Esophagus squamous epithelium (tissue), 5 donors: Measurements from ENCODE around the gene SEMA5B. TPM values are rescaled to one million over a fixed set of nuclear protein-coding genes. Genes with fewer than 3 reads are reported as not detected.

ENCODE experiments used
- DNase-seq: peaks from one replicate; lab custom pipeline; 2025; lab: John Stamatoyannopoulos, UW
- H3K27ac ChIP-seq, 4 donors: fragments of 200-600 bp; sonication (generic); one replicate each; pipeline ENCODE4 v1.5.1; 2016 to 2019; ENCODE audit warnings: mild to moderate bottlenecking in 1 of 4
- H3K27me3 ChIP-seq, 4 donors: fragments of 200-600 bp; sonication (generic); 1 replicate in 3 of 4; 2 replicates in 1 of 4; pipeline versions ENCODE4 v1.5.1 to v1.6.0; 2017 to 2021; ENCODE audit warnings: antibody characterized with exemption in 1 of 4
- H3K36me3 ChIP-seq, 3 donors: fragments of 200-600 bp; sonication (generic); one replicate each; pipeline ENCODE4 v1.5.1; 2016 to 2019
- H3K4me1 ChIP-seq, 3 donors: fragments of 200-600 bp; sonication (generic); one replicate each; pipeline ENCODE4 v1.5.1; 2017 to 2019
- H3K4me3 ChIP-seq, 4 donors: fragments of 200-600 bp; sonication (generic); 1 replicate in 3 of 4; 2 replicates in 1 of 4; pipeline ENCODE4 v1.5.1; 2016 to 2019; ENCODE audit warnings: mild to moderate bottlenecking in 2 of 4, moderate library complexity in 1 of 4
- H3K9me3 ChIP-seq, 3 donors: fragments of 200-600 bp; sonication (generic); one replicate each; pipeline ENCODE4 v1.5.1; 2016 to 2019
- POLR2A ChIP-seq, 4 donors: fragments of 450-650 bp; IDR thresholded peaks; one replicate each; pipeline ENCODE4 v1.6.1; 2017; ENCODE audit warnings: antibody characterized with exemption in 4 of 4, mild to moderate bottlenecking in 4 of 4, moderate library complexity in 3 of 4
- WGBS, 2 donors: methylation state at CpG; one replicate each; pipeline ENCODE4 v1.1.5; 2018; 5-methylcytosine and 5-hydroxymethylcytosine counted together
- intact Hi-C: fragments of 100-400 bp; cut with DNase I; formaldehyde crosslinking; loops from one replicate; pipeline ENCODE4 v1.15.0; 2022
- total RNA-seq, 4 donors: library from RNA; depleted of rRNA; stranded (reverse); fragments of >200 nt; gene quantifications; one replicate each; pipeline ENCODE4 v1.1.0, GENCODE V29; 2016
- TF ChIP-seq, protein P1 (sequence below), 6 experiments: fragments of 450-650 bp in 4 of 6; fragments of 200-600 bp in 2 of 6; sonication (generic) in 2 of 6; IDR thresholded peaks; one replicate each; pipeline ENCODE4 v1.5.1; 2016 to 2019; ENCODE audit warnings: antibody characterized with exemption in 6 of 6, mild to moderate bottlenecking in 4 of 6, moderate library complexity in 4 of 6
- donor health status: DM: yes; HTN: yes; CAD: no.

Gene SEMA5B
- total RNA-seq, 4 donors from 2014 or later = 0.13 to 0.21 (median 0.19) TPM; not detected in 1

GRCh38 chr3:123060054-123060453, 32.5 kb upstream of the SEMA5B start:
- Histone ChIP-seq H3K4me3 (no peak overlapping the region), H3K27ac (no peak overlapping the region)
- TF ChIP-seq, protein P1, sequence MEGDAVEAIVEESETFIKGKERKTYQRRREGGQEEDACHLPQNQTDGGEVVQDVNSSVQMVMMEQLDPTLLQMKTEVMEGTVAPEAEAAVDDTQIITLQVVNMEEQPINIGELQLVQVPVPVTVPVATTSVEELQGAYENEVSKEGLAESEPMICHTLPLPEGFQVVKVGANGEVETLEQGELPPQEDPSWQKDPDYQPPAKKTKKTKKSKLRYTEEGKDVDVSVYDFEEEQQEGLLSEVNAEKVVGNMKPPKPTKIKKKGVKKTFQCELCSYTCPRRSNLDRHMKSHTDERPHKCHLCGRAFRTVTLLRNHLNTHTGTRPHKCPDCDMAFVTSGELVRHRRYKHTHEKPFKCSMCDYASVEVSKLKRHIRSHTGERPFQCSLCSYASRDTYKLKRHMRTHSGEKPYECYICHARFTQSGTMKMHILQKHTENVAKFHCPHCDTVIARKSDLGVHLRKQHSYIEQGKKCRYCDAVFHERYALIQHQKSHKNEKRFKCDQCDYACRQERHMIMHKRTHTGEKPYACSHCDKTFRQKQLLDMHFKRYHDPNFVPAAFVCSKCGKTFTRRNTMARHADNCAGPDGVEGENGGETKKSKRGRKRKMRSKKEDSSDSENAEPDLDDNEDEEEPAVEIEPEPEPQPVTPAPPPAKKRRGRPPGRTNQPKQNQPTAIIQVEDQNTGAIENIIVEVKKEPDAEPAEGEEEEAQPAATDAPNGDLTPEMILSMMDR (IDR thresholded peaks at IDR 0.05) = no peak
- TF ChIP-seq POLR2A (IDR thresholded peaks at IDR 0.05) = no peak

DNA sequence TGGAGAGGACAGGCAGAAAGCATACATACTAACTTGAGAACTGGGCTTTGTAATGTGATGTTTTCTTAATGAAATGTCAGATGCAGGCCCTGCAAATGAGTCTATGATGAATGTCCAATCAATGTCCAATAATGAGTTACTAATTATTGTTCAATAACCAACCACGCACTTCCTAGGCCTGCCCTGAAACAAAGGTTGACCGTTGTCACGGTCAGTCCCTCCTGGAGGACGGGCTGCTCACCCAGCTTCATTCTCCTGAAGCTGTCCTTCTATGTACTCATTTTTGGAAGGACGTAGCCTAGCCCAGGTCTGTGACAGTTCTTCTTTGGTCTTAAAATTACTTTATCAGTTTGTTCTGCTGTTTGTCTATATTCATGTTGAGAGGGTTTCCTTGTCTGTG, 30.9 kb upstream of the SEMA5B start:
- intact Hi-C loops = no loop called here
- Histone ChIP-seq H3K4me1 (no peaks in the 10 kb centered on the region), H3K27ac (no peak overlapping the region), H3K9me3 (no peaks in the 10 kb centered on the region), H3K36me3 (no peaks in the 10 kb centered on the region), H3K27me3 (peaks cover 0 to 7% (median 0%) of the 10 kb centered on the region in 4 donors), H3K4me3 (no peak overlapping the region)
- DNase-seq = no peak
- 72 to 76% methylated on average over 5 of the region's 5 CpGs for WGBS, 2 donors
- TF ChIP-seq, protein P1 (IDR thresholded peaks at IDR 0.05) = no peak
- no peak for TF ChIP-seq POLR2A (IDR thresholded peaks at IDR 0.05)

More at GRCh38 chr3:123060054-123060453, 32.5 kb upstream of the SEMA5B start:
- H3K36me3 ChIP-seq = no peaks in the 10 kb centered on the region
- intact Hi-C loops = no loop called here
- no peaks in the 10 kb centered on the region for H3K9me3 ChIP-seq
- no peak for DNase-seq
- no peaks in the 10 kb centered on the region for H3K4me1 ChIP-seq
- peaks cover 0 to 7% (median 0%) of the 10 kb centered on the region in 4 donors for H3K27me3 ChIP-seq

- no peak for TF ChIP-seq POLR2A (IDR thresholded peaks at IDR 0.05)
- TF ChIP-seq, protein P1 (IDR thresholded peaks at IDR 0.05) = no peak
- H3K4me3 ChIP-seq = no peak overlapping the region
- H3K4me1 ChIP-seq = no peaks in the 10 kb centered on the region
- intact Hi-C loops = no loop called here
- no peak for DNase-seq
- H3K27ac ChIP-seq = no peak overlapping the region
- H3K36me3 ChIP-seq = no peaks in the 10 kb centered on the region
- H3K27me3 ChIP-seq = no peaks in the 10 kb centered on the region
- 74 to 81% methylated on average over 5 of the region's 5 CpGs for WGBS, 2 donors
- no peaks in the 10 kb centered on the region for H3K9me3 ChIP-seq
Observed at GRCh38 chr3:123055352-123055751, 27.8 kb upstream of the SEMA5B start.

DNA sequence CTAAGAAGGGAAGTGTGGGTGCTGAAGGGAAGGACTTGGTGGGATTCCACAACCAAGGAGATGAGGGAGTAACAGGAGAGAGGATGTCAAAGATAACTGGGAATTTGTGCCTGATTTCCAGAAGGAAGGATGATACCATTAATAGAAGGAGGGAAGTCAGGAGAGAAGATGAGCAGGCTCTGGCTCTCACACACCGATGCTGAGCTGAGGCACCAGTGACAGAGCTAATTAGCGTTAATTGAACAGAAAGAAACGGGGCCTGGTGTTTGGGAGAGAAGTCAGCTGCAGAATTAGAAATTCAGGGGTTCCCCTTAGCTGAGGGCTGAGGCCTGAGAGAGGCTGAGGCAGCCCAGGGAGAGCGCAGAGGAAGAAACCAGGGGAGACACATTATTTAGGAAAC, 27.4 kb upstream of the SEMA5B start:
- no peak for DNase-seq
- Histone ChIP-seq H3K27me3 (no peaks in the 10 kb centered on the region), H3K27ac (no peak overlapping the region), H3K9me3 (no peaks in the 10 kb centered on the region), H3K36me3 (no peaks in the 10 kb centered on the region), H3K4me3 (no peak overlapping the region), H3K4me1 (no peaks in the 10 kb centered on the region)
- intact Hi-C loops = no loop called here
- TF ChIP-seq, protein P1 (IDR thresholded peaks at IDR 0.05) = no peak
- 82 to 85% methylated on average over 4 of the region's 4 CpGs for WGBS, 2 donors

GRCh38 chr3:123054109-123054778, 26.7 kb upstream of the SEMA5B start:
- no peak for DNase-seq
- no peaks in the 10 kb centered on the region for H3K36me3 ChIP-seq
- no peaks in the 10 kb centered on the region for H3K9me3 ChIP-seq
- H3K27me3 ChIP-seq = no peaks in the 10 kb centered on the region
- no peak overlapping the region for H3K4me3 ChIP-seq
- TF ChIP-seq, protein P1 (IDR thresholded peaks at IDR 0.05) = no peak
- no peak for TF ChIP-seq POLR2A (IDR thresholded peaks at IDR 0.05)
- no peak overlapping the region for H3K27ac ChIP-seq
- 42 to 59% methylated on average over 5 of the region's 5 CpGs for WGBS, 2 donors
- intact Hi-C loops = no loop called here
- H3K4me1 ChIP-seq = no peaks in the 10 kb centered on the region
